ENCODE measurements around the gene SLBP. TPM values are rescaled to one million over a fixed set of nuclear protein-coding genes. Genes with fewer than 3 reads are reported as not detected.

The SLBP gene
- 132 TPM in 2 replicates for total RNA-seq

- intact Hi-C loops (cut with micrococcal nuclease), result loop anchor here (1.0 to 2.0 kb wide), 10 partner anchors 9 to 756 kb away; partner anchors contain the start of genes FAM53A, LETM1, MXD4 and NSD2
Observed at GRCh38 chr4:1712216-1713002, at the start of gene SLBP. SLBP (minus strand) TSS chr4:1712319; CDS start chr4:1712188, 131 bp downstream.

- intact Hi-C loops (cut with micrococcal nuclease), result no loop called here
Observed at GRCh38 chr4:1761130-1761689, 49.1 kb upstream of the SLBP start.

- intact Hi-C loops (cut with micrococcal nuclease), result no loop called here
Observed at GRCh38 chr4:1760521-1761071, 48.5 kb upstream of the SLBP start.

- intact Hi-C loops (cut with micrococcal nuclease), result no loop called here
Observed at GRCh38 chr4:1759818-1760223, 47.7 kb upstream of the SLBP start.

GRCh38 chr4:1759170-1759817 lies 47.2 kb upstream of the SLBP start:
- intact Hi-C loops (cut with micrococcal nuclease), result no loop called here

- intact Hi-C loops (cut with micrococcal nuclease), result no loop called here
Observed at GRCh38 chr4:1758306-1759121, 46.4 kb upstream of the SLBP start.

- intact Hi-C loops (cut with micrococcal nuclease), result no loop called here
Observed at GRCh38 chr4:1757836-1758235, 45.7 kb upstream of the SLBP start.

GRCh38 chr4:1756893-1757779 lies 45.0 kb upstream of the SLBP start:
- intact Hi-C loops (cut with micrococcal nuclease), result no loop called here

GRCh38 chr4:1756079-1756478 lies 44.0 kb upstream of the SLBP start:
- intact Hi-C loops (cut with micrococcal nuclease), result no loop called here

- intact Hi-C loops (cut with micrococcal nuclease), result no loop called here
Observed at GRCh38 chr4:1755297-1755696, 43.2 kb upstream of the SLBP start.

GRCh38 chr4:1754336-1754735 lies 42.2 kb upstream of the SLBP start:
- intact Hi-C loops (cut with micrococcal nuclease), result no loop called here

- intact Hi-C loops (cut with micrococcal nuclease), result no loop called here
Observed at GRCh38 chr4:1753697-1754311, 41.7 kb upstream of the SLBP start.

- intact Hi-C loops (cut with micrococcal nuclease), result no loop called here
Observed at GRCh38 chr4:1753294-1753696, 41.2 kb upstream of the SLBP start.

GRCh38 chr4:1752284-1753041 lies 40.3 kb upstream of the SLBP start:
- intact Hi-C loops (cut with micrococcal nuclease), result no loop called here

- intact Hi-C loops (cut with micrococcal nuclease), result no loop called here
Observed at GRCh38 chr4:1751919-1752283, 39.8 kb upstream of the SLBP start.

- intact Hi-C loops (cut with micrococcal nuclease), result no loop called here
Observed at GRCh38 chr4:1751155-1751918, 39.2 kb upstream of the SLBP start.

- intact Hi-C loops (cut with micrococcal nuclease), result no loop called here
Observed at GRCh38 chr4:1750381-1751154, 38.4 kb upstream of the SLBP start.

- intact Hi-C loops (cut with micrococcal nuclease), result loop anchor here (5.0 kb wide), 1 partner anchor 162 kb away; no protein-coding TSS in a partner anchor
Observed at GRCh38 chr4:1749826-1750225, 37.7 kb upstream of the SLBP start.

Data from T-helper 2 cell treated with Interferon-gamma antibody and Interleukin-4, amounts not matched to agents 100 ng/mL and 5 ng/mL, for 36 hours (primary cell).